PFSK-1 (cell line): Measurements from ENCODE around the gene HOXA2. TPM values are rescaled to one million over a fixed set of nuclear protein-coding genes. Genes with fewer than 3 reads are reported as not detected.

Source experiments
- FOXP2 ChIP-seq: optimal IDR thresholded peaks from 2 replicates; pipeline ENCODE3; 2011; ENCODE audit warnings: borderline replicate concordance, control low read depth, inconsistent platforms; ENCODE audit not compliant: insufficient read depth; ENCODE audit errors: extremely low read length, extremely low read depth
- POLR2AphosphoS5 ChIP-seq: IDR thresholded peaks from 2 replicates; pipeline ENCODE4 v1.6.1; 2012; ENCODE audit warnings: low read depth, mild to moderate bottlenecking, control low read depth, low read length, moderate library complexity
- SIN3A ChIP-seq: IDR thresholded peaks from 2 replicates; pipeline ENCODE4 v1.6.1; 2012; ENCODE audit warnings: mild to moderate bottlenecking, low read length, moderate library complexity, borderline replicate concordance; ENCODE audit not compliant: insufficient read depth
- TAF1 ChIP-seq: IDR thresholded peaks from 2 replicates; pipeline ENCODE4 v1.6.1; 2012; ENCODE audit warnings: low read length, control low read depth, borderline replicate concordance; ENCODE audit not compliant: insufficient read depth
- polyA plus RNA-seq: library from polyadenylated mRNA; unstranded; fragments of >200 nt; gene quantifications from one replicate; pipeline ENCODE4 v1.2.1, GENCODE V29; 2012; ENCODE audit warnings: low read depth, missing spikeins; ENCODE audit not compliant: insufficient read length
- TF ChIP-seq, protein P1 (sequence below), 2 experiments: IDR thresholded peaks; 2 replicates each; pipeline versions ENCODE4 v1.6.1 to v1.8.0; 2011 to 2012; ENCODE audit warnings: low read depth in 2 of 2, low read length in 2 of 2, control low read depth in 1 of 2, inconsistent platforms in 1 of 2, mild to moderate bottlenecking in 1 of 2, moderate library complexity in 1 of 2; ENCODE audit not compliant: insufficient read depth in 1 of 2

HOXA2 gene
- not detected for polyA plus RNA-seq

DNA sequence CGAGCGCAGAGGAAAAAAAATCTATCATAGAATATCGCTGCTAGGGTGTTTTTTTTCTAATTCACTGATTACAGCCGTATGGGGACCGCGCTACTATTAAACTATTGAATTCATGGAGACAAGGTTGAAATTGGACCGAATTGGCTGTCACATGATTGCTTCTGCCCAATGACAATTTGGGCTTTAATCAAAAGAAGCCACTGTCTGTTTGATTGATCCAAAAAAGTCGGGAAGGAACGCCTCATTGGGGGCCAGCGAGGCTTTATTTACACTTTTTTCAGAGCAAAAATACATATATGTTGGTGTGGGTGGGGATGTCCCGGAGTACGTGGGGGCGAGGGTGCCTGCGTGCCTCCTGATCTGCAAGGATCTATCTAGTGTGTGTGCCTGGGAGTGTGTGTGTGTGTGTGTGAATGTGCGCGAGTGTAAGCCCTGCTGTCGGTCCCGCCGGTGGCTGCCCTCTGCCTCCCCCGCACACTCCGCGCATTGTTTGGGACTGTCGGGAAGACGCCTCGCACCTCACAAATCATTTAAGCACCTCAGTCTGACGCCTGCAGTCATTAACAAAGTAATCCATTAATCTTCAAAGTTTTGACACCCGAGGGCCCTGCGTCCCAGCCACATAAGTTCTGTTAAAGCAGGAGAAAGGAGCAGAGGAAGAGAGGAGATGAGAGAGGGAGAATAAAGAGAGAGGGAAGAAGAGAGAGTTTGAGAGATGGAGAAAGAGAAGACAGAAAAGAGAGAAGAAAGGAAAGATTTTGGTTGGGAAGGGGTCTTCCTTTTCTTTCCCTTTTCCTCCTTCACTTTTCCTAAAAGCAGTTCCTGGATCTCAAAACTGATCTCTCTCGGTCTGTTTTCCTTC, at the start of gene HOXA2:
Gene HOXA2, minus strand, starts transcription at position 103 of the 862 bp plus-strand sequence. CDS start 183 bp downstream, outside the sequence.
- TF ChIP-seq TAF1 (no peak), POLR2AphosphoS5 (no peak), SIN3A (no peak), FOXP2 (no peak)
- TF ChIP-seq, protein P1, sequence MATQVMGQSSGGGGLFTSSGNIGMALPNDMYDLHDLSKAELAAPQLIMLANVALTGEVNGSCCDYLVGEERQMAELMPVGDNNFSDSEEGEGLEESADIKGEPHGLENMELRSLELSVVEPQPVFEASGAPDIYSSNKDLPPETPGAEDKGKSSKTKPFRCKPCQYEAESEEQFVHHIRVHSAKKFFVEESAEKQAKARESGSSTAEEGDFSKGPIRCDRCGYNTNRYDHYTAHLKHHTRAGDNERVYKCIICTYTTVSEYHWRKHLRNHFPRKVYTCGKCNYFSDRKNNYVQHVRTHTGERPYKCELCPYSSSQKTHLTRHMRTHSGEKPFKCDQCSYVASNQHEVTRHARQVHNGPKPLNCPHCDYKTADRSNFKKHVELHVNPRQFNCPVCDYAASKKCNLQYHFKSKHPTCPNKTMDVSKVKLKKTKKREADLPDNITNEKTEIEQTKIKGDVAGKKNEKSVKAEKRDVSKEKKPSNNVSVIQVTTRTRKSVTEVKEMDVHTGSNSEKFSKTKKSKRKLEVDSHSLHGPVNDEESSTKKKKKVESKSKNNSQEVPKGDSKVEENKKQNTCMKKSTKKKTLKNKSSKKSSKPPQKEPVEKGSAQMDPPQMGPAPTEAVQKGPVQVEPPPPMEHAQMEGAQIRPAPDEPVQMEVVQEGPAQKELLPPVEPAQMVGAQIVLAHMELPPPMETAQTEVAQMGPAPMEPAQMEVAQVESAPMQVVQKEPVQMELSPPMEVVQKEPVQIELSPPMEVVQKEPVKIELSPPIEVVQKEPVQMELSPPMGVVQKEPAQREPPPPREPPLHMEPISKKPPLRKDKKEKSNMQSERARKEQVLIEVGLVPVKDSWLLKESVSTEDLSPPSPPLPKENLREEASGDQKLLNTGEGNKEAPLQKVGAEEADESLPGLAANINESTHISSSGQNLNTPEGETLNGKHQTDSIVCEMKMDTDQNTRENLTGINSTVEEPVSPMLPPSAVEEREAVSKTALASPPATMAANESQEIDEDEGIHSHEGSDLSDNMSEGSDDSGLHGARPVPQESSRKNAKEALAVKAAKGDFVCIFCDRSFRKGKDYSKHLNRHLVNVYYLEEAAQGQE (IDR thresholded peaks at IDR 0.05; ENCODE audit: insufficient read depth in 1 of 2, low read depth in 2 of 2, low read length in 2 of 2): no peak

DNA sequence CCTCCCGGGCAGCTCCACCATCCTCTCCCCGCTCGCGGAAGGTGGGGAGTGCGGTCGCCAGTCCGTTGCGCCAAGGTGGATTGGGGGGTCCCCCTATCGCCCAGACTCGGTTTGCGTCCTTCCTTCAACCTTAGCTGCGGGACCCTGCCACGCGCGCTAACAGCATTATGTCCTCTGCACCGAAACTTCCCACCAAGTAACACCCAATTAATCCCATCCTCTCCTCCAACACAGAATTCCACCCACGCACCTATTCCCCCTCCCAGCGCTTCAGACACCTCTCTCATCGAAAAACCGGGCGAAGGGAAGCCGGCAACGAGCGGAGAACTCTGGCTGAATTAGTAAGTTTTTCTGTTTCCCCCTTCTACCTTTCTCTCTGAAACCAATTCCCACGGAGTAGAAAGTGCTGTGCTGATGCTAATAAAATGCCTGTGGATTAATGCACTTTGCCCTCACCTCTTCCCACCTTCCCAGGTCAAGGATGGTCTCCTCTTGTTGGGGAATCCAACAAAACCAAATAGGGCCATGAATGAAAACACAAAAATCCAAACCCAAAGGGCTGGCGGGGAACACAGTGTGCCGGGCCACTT, 49.0 kb upstream of the HOXA2 start:
- TF ChIP-seq, protein P1 (IDR thresholded peaks at IDR 0.05; ENCODE audit: insufficient read depth in 1 of 2, low read depth in 2 of 2, low read length in 2 of 2): no peak
- TF ChIP-seq POLR2AphosphoS5 (no peak), TAF1 (no peak), SIN3A (no peak), FOXP2 (no peak)

DNA sequence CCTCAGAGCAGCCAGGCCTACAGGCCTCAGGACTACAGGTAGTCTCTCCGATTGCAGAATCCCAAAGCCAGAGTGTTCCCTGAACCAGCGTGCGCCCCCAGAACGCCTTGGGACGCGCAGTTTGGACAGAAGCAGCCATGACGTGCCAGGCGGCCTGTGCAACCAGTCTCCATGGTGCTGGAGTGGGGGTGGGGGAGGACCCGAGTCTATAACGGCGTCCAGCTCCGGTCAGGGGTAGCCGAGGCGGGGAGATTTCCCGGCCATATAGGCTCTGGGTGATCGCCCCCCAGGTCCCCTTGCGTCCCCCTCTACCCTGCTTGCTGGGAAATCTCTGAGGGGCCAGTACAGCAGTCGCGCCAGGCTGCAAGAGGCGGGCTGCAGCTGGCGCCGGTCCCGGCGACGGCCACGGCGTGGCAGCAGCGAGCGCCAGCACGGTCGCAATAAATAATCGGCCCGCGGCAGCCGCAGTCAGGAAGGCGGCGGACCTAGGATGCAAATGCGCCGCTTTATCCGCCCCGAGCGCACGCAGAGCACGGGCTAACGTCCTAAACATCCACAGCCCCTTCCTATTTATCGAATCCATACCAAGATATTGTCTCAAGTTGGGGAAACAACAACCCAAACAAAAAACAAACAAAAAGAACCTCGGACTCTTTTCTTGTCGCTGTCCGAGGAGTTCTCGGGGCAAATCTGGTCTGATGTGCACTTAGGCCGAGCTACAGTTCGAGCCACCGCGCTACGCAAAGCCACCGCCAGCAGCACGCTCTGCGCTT, 48.3 kb upstream of the HOXA2 start:
- TF ChIP-seq, protein P1 (IDR thresholded peaks at IDR 0.05; ENCODE audit: insufficient read depth in 1 of 2, low read depth in 2 of 2, low read length in 2 of 2): 0 out of 4 replicates have a peak, but pooled peaks of 1 of the 2 experiments have one; percentile 28
- TF ChIP-seq FOXP2 (peak; percentile 60), TAF1 (no peak)

DNA sequence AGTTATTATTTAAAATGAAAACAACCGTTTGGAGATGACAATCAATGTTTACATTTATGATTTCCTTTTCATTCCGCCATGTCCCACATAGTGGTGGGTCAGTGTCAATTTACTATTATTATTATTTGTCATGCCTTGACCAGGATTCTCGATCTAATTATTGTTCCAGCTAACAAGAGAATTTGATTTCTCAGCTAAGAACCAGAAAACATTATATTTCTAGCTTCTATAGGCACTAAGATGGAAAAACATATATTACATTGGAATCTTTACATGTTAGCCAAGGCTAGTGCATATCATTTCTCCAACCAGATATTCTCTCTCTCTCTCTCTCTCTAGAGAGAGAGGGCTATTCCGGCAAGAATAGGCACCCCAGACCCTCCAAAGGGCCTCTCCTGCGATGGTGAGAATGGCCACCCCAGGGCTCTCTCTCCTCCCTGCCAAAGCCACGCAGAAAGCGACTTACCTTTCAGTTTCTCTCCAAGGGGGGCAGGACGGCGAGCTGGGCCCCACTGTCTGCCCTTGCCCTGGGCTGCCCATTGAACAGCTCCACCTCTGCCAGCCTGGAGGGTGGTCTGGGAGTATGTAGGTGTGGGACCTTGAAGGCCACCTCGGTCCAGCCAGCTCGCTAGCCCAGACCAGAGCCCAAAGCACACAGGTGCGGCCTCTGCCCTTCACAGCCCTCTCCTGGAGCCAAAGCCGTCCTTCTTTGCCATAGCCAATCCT, 47.5 kb upstream of the HOXA2 start:
- TF ChIP-seq TAF1 (no peak), SIN3A (no peak), POLR2AphosphoS5 (no peak), FOXP2 (no peak)
- TF ChIP-seq, protein P1 (IDR thresholded peaks at IDR 0.05; ENCODE audit: insufficient read depth in 1 of 2, low read depth in 2 of 2, low read length in 2 of 2): no peak
